Activated CD4-positive, alpha-beta T cell treated with anti-CD3 and anti-CD28 coated beads, Interleukin-2, amount 50 U/mL, for 16 hours (primary cell): ENCODE data around the gene HARBI1.
A peak's percentile ranks its signal among the peaks of the same experiment; 100 is the strongest.

Experiments
- DNase-seq: peaks from one replicate; pipeline ENCODE4 v3.0.0-alpha.2; 2020

Gene HARBI1

DNA sequence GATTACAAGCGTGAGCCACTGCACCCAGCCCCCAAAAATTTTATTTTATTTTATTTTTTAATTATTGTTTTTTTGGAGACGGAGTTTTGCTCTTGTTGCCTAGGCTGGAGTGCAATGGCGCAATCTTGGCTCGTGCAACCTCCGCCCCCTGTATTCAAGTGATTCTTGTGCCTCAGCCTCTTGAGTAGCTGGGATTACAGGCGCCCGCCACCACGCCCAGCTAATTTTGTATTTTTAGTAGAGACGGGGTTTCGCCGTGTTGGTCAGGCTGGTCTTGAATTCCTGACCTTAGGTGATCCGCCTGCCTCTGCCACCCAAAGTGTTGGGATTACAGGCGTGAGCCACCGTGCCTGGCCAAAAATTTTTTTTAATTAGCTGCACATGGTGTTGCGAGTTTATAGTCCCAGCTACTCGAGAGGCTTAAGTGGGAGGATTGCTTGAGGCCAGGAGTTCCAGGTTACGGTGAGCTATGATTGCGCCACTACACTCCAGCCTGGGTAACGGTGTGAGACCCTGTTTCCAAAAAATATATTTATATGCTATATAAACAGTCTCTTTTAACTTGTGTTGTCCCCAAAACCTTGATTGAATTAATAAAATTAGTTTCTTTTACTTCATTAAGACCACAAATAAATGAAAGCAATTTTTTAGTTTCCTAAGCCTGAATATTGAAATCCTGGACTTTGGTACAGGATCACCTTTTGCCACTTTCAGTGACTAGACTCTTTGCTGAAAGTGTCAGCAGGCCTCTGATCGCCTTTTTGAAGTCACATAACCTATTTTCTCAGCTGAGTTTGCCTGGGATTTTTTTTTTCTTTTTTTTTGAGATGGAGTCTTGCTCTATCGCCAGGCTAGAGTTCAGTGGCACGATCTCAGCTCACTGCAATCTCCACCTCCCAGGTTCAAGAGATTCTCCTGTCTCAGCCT, 16.5 kb upstream of the HARBI1 start:
- DNase-seq = no peak

DNA sequence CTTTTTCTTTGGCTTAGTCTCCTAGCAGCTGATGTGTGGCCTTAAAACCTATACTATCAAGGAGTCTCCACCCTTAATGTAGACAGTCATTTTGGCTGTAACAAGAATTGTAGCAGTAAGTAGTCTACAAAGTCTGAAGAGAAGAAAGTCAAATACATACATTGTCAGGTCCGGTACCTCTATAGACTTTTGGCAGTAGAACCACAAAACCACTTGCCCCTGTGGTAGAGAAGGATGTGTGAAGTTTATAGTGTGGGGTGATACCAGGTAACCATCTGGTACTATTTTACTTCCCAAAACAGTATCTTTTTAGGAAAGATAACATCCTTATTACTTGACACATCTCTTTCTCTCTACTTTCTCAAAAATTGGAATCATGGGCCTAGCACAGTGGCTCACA, 15.5 kb upstream of the HARBI1 start:
- no peak for DNase-seq

DNA sequence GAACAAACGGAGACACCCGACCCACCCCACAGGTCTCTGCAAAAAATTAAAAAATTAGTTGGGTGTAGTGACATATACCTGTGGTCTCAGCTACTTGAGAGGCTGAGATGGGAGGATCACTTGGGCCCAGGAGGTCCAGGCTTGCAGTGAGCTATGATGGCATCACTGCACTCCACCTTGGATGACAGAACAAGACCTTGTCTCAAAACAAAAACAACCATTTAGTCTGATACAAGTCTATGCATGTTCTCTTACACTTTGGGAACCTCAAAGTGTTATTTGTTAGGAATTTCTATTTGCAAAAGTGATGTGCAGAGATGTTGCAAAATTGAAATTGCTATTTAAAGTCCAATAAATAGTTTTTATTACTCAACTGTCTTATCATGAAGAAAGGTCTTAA, 14.6 kb upstream of the HARBI1 start:
- DNase-seq = no peak

DNA sequence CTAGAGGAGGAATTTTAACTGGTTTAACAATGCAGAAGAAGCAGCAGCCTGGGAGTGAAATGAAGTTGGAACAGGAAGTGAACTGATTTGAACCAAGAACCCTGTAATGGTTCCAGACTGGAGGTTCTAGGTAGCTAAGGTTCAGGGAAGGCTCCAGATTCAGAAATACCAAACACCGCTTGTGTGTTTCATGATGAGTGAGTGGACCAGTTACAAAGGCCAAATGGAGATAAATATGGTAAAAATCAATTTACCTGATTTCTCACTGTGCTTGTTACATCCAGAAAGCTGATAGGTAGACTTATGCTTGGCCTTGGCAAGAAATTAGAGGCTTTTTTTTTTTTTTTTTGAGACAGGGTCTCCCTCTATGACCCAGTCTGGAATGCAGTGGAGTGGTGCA, 13.2 kb upstream of the HARBI1 start:
- no peak for DNase-seq

DNA sequence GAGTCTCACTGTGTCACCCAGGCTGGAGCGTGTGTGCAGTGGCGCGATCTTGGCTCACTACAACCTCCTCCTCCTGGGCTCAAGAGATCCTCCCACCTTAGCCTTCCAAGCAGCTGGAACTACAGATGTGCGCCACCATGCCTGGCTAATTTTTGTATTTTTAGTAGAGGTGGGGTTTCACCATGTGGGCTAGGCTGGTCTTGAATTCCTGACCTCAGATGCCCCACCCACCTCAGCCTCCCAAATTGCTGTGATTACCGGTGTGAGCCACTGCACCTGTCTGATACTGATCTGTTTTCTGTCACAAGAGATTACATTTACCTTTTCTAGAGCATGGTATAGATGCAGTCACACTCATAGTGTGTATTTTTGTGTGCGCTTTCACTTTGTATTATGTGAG, 11.9 kb upstream of the HARBI1 start:
- DNase-seq = no peak

DNA sequence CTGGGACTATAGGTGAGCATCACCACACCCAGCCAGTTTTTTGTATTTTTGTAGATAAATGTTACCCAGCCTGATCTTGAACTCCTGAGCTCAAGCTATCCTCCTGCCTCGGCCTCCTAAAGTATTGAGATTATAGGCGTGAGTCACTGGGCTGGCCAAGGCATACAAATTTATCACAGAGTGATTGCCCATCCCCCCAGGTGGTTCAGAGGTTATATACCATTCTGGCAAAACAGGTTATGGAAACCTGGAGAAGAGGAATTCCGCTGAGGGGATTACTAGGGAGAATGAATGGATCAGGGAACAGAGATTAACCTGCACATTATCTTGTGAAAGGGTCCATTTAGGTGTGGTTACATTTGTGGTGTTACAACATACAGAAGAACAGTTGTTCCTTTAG, 8.4 kb upstream of the HARBI1 start:
- no peak for DNase-seq

DNA sequence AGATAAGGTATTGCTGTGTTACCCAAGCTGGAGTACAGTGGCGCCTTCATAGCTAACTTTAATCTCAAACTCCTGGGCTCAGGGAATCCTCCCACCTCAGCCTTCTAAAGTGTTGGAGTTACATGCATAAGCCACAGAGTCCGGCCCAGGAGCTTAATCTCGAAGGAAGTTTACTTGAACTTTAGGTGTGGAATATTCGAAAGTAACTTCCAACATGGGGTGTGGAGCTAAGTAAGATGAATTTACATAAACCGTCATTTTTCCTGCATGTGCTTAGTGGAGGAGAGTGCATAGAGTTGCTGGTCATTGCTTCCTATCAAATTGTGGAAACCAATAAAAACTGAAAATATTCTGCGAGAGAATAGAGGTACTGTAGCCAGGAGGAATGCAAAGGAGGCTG, 1.8 kb upstream of the HARBI1 start:
- DNase-seq = no peak

DNA sequence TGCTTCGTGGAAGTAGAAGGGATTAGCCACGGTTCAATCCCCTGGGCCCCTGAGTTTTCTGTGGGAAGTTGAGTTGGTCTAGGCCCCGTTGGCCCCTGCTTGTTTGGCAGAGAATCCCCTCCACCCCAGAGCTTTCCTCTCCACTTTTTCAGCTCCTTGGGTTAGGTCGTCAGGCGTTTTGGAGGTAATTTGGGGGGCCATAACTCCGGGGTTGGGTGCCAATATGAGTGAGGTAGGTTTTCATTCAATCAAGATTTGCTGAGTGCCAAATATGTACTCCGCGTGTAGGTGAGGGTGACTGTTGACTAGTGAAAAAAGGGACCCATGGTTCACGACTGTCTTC, 916 bp upstream of the HARBI1 start:
- DNase-seq = no peak

DNA sequence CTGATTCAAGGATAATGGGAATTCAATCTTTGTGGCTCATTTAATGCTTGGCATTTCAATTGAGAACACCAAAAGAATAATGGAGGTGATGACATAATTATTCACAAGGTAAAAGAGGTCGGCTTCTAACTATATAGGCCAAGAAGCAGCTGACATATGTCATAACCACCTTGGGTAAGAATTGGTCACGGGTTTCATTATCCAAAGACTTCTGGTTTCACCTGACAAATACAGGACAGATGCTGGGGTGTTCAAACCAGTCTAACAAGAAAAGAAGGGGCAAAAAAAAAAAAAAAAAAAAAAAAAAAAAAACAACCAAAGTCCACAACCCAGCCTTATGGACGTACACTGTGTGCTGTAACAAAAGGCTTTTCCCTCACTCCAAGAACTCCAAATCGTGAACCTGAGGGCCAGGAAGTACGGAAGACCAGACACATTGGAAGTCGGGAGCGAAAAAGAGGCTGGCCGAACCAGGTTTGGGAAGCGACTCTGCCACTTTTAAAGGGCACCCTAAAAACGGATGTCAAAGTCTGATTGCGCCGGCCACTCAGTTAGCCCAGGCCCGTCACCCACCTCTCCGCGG, 385 bp downstream of the HARBI1 start:
- DNase-seq = peak; percentile 26

DNA sequence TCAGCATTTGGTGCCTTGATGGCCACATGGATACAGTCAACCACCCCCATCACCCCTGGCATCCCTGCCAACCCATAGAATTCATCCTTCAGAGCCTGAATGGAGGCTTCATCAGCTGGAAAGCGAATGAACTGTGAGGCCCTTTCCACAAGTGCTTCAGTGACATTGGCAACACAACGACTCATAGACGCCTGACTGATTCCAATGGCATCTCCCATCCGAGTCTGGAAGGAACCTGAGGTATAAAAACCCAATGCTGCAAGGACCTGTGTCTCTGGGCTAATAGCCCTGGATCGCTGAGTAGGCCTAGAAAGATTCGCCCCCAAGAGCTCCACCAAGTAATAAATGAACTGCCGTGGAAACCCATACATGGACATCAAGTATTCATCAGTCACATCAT, 1.3 kb downstream of the HARBI1 start:
- DNase-seq = no peak

DNA sequence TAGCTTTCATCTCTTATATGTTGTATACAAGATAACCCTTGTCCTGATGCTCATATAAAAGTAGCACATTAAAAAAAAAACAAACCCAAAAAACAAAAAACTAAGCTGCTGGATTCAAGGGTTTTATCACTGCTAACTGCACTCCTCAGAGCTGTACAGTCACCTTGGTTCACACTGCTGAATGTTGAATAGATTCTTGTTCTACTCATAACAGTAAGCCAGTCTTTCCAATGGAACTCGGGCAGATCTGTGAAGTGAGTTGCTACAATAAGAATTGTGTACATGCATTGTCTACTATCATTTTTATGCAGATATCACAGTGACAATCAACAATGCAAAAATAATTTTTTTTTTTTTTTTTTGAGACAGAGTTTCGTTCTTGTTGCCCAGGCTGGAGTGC, 4.7 kb downstream of the HARBI1 start:
- DNase-seq = no peak

DNA sequence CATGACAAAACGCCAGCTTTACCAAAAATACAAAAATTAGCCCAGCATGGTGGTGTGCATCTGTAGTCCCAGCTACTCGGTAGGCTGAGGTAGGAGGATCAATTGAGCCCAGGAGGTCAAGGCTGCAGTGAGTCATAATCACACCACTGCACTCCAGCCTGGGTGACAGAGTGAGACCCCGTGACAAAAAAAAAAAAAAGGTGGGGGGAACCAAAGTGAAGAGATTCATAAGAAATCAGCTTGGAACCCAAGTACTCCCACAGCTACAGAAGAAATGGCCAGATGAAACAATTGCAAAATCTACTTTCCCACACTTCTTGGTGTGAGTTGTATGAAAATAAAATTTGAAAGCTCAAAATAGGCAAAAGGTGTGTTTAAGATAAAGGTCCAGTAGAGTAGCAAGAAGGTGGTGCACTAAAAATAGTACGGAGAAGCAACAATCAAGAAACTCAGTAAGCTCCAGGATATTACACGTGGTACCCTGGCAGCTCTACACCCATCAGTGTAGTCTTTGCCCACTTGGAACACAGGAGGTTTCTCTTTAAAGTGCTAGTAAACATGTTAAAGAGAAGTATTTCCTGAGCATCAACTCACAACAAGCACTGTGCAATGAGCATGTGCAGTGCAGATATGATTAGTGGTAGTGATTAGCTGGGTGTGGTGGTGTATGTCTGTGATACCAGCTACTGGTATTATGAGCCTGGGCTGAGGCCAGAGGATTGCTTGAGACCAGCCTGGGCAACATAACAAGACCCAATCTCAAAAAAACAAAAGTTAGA, 5.3 kb downstream of the HARBI1 start:
- DNase-seq = no peak

DNA sequence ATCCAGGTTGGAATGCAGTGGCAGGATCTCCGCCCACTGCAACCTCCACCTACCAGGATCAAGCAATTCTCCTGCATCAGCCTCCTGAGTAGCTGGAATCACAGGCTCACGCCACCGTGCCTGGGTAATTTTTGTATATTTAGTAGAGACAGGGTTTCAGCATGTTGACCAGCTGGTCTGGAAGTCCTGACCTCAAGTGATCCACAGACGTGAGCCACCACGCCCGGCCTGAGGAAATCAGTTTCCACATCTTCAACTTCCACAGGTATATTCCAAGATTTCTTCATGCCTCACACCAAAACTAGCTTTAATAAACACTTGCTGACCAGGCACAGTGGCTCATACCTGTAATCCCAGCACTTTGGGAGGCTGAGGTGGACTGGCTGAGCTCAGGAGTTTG, 7.6 kb downstream of the HARBI1 start:
- DNase-seq = no peak

DNA sequence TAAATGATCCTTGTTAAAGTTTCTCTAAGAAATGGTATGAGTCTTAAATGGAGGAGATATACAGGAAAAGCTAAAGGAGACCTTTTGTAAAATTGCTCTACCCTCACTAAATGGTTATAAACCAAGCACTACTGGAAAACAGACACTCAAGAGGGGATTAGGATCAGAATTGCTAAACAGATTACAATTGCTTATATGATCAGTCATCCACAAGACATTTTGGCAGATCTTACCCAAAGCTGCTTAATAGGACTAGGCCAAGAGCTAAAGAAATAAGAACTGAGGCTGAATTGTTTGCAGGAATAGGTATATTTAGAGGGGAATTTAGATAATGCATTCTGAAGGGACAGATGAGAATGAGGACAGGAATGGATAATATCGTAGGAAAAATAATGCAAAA, 9.5 kb downstream of the HARBI1 start:
- DNase-seq = no peak

DNA sequence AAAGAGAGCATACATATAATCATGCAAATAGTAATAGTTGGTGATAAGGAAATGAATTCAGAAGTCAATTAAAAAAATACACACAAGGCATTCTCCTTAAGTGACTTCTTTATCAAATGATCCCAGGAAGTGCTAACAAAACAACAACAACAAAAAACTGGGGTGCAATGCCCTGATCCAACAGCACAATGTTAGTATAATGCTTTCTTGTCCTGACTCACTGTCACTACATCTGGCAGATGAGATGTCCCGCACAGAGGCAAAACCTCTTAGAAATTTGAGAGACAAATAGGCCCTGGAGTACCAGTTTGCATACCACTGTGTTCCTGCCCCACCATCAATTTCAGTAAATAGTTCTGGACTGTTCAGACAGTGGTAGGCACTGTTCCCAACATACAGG, 12.2 kb downstream of the HARBI1 start:
- DNase-seq = no peak

DNA sequence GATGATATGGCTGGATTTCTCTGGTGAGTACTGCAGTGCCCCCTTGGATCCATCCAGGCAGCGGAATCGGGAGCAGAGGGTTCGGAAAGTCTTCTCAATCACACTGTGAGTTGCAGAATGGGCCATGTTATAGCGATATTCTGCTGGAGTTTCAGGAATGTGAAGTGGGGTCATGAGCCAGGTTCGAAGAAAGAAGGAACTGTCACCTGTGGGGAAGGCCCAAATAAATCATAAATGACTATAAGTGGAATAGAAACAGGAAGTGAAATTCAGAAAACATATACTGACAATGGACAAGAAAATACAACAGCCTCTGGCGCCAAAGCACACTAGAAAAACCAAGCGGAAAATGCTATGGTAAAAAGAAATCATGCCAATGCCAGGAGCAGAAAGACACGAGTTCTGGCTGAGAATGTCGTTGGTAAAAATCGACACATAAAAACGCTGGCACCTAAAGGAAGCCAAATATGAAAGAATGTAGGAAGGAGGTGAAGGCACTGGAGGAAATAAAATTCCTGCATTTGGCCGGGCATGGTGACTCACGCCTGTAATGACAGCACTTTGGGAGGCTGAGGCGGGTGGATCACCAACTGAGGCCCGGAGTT, 13.2 kb downstream of the HARBI1 start:
- no peak for DNase-seq

DNA sequence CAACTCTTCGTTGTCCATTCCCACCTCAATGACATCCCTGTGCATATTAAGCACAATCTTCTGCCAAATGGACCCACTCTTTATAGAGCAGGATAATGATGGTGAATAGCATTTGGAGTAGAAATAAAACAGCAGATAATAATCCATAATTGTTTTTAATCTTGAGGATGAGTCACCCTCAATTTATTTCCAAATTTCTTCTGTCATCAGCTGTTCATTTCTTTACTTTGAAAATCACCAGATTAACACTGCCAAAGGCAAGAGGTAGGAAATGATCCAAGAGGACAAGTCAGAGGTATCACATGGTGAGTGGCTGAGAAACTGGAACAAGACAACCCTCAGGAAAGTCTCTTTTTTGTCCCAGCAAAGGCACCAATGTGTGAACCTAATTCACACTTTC, 15.9 kb downstream of the HARBI1 start:
- no peak for DNase-seq

DNA sequence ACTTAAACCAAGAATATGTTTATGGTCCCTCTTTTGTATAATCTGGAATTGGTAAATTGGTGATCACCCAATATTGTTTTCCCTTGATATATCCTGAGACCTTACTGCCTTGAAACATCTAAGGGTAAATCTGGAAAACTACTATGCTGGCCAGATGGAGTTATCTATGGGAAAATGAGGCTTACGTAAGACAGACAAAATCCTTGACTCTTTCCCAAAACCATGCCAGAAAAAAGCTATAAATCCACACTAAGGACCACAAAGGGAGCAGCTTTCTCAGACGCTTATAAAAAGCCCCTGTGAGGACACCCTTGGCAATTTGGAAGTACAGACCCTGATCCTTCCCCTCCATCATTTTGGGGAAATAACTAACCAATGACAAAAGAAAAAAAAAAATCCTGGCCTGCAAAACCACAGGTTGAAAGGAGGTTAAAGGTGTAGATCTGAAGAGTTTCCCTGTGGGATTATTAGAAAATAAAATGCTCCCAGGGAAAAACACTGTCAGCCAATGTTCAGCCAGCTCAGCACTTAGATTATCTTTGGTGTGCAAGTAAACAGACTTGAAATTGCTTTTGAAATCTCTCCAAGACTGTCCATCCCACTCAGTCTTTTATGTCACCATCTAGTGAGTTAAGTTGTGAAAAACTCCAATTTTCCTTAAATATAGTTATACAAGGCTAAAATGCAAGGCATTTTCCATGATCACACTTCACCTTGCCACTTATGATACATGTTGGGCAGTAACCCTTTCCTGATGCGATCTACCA, 16.6 kb downstream of the HARBI1 start:
- no peak for DNase-seq

DNA sequence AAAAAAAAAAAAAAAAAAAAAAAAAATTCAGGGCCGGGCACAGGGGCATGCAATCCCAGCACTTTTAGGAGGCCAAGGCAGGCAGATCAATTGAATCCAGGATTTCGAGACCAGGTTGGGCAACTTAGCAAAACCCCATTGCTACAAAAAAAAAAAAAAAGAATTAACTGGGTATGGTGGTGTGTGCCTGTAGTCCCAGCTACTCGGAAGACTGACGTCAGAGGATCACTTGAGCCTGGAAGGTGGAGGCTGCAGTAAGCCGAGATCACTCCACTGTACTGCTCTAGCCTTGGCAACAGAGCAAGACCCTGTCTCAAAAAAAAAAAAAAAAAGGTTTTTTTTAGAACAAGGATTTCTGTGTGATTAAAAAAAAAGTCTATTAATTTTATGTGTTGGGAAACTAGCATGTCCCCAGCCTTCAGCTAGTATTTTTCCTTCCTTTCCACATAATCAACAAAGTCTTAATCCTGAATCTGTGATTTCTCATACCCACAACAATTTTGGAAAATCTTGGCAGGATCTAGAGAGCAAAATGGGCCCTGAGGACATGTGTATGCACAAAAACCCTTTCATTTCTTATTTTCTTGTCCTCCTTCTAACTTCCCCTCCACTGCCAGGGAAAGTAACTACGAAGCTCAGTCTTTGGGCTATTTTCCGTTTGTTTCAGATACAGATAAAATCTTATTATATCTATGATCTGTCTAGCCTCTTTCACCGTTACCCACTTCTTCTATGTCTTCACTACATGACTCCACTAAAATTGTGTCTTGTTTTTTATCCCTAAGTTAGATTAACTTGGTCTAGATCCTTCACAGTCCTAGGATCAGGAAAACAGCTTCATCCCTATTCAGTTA, 17.5 kb downstream of the HARBI1 start:
- DNase-seq = no peak

DNA sequence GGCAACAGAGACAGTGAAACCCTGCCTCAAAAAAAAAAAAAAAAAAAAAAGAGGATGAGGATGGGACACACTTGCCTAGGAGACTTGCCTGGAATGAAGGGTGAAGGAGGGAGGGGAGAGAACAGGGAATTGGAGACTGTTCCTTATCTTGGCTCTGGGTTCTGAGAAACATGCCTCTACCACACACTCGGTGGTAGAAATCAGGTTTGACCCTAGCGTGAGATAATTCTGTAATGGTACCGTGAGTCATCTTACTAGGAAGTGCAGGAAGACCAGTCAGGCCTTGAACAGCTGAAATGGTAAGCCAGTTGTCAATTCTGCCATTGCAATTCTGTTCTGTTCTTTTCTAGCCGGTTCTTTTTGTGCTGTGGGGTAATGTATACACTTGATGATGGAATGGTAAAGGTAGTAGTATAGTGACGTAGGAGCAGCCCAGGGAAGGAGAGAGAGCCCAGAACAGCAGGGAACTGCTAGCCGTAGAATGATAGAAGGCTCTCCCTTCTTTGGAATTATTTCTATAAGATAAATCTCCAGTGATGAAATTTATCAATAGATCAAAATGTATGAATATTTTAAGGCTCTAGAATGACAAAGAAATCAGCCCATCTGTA, 19.3 kb downstream of the HARBI1 start:
- peak; percentile 52 for DNase-seq

DNA sequence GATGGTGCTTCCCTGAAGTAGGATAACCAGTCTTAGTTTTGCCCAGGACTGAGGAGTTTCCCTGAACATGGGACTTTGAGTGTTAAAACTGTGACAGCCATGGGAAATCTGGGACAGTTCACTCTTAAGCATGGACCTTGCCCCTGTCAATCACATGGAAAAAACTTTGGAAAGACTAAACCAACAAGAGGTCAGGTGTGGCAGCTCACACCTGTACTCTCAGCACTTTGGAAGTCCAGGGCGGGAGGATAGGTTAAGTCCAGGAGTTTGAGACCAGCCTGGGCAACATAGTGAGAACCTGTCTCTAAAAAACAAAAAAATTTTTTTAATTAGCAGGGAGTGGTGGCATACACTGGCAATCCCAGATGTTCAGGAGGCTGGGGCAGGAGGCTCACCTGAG, 19.9 kb downstream of the HARBI1 start:
- no peak for DNase-seq
